Inflammatory macrophage treated with lipopolysaccharide for 1 hour (primary cell): Measurements from ENCODE around the gene IBSP.

ENCODE experiments used
- DNase-seq, 2 donors: peaks; one replicate each; pipeline ENCODE4 v3.0.0-alpha.2; 2020 to 2022

Gene IBSP, protein sequence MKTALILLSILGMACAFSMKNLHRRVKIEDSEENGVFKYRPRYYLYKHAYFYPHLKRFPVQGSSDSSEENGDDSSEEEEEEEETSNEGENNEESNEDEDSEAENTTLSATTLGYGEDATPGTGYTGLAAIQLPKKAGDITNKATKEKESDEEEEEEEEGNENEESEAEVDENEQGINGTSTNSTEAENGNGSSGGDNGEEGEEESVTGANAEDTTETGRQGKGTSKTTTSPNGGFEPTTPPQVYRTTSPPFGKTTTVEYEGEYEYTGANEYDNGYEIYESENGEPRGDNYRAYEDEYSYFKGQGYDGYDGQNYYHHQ

GRCh38 chr4:87799301-87800113 lies at the start of gene IBSP:
Gene IBSP, plus strand, starts transcription at chr4:87799554. Its CDS starts 2,808 bp downstream, at chr4:87802362.
- DNase-seq, result no peak

DNA sequence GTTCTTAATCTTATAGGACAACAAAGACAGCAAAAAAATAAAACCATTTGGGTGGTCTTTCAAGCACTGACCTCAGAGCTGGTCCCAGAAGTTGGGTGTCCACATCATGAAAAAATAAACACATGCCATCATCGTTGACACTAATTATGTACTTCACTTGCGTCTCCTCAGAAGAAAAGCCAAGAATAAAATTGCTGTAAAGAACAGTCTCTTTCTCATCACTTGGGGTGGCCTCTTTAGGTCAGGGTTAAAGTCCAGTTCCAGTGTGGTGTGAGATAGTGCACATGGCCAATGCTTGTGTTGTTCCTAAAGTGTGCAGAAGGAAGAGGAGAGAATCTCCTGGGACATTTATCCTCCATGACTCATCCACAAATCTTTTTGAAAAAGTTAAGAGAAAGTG lies 49.5 kb upstream of the IBSP start:
- DNase-seq, result no peak

DNA sequence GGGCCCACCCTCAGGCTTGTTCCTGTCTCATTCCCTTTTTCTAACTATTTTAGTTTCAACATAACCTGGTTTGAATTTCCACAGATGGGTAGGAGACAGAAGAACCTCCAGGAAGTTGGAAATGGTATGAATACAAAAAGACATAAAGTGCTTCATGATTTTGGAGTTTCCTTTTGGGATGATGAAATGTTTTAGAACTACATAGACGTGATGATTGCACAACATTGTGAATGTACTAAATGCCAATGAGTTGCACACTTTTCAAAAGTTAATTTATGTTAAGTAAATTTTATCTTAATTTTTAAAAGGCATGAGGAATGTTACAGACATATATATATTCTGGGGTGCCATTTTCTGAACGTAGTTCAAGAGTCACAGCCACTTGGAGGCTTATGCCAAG lies 41.1 kb upstream of the IBSP start:
- peak; percentile 25 to 39 for DNase-seq

GRCh38 chr4:87762311-87762710 lies 37.0 kb upstream of the IBSP start:
- peak in 1 of 2 donors; percentile 35 for DNase-seq

DNA sequence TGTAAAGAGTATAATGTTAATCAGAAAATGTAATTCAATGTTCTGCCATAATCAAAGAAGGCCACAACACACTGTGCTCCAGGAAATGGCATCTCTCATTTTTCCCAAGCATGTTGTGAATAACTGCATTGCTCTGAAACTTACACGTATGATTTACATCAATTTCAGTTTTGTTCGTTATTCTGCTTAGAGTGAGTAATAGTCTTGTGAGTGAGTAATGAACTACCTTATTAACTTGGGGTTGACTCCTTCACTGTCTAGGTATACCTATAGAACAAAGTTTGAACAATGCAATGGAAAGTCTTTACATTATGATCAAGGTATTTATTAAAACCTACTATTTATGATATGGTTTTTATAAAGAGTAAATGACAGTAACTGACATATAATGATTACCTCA lies 17.8 kb upstream of the IBSP start:
- DNase-seq, result no peak

DNA sequence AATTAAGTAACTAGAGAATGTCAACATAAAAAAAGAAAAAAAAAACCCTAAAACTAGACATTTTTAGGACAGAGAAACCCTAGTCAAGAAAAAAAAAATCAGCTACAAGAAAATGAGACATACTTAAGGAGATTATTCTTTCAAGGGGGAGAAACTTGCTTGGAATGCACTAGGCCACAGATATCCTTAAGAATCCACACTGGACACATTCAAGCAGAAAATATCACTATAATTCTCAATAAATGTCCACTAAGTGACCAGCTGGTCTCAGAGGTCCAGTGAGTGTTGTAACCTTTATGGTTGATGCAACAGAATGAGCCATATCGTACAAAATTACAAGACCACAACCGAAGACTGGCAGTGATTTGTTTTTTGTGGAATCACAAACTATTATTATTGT lies 15.6 kb upstream of the IBSP start:
- DNase-seq, result no peak

DNA sequence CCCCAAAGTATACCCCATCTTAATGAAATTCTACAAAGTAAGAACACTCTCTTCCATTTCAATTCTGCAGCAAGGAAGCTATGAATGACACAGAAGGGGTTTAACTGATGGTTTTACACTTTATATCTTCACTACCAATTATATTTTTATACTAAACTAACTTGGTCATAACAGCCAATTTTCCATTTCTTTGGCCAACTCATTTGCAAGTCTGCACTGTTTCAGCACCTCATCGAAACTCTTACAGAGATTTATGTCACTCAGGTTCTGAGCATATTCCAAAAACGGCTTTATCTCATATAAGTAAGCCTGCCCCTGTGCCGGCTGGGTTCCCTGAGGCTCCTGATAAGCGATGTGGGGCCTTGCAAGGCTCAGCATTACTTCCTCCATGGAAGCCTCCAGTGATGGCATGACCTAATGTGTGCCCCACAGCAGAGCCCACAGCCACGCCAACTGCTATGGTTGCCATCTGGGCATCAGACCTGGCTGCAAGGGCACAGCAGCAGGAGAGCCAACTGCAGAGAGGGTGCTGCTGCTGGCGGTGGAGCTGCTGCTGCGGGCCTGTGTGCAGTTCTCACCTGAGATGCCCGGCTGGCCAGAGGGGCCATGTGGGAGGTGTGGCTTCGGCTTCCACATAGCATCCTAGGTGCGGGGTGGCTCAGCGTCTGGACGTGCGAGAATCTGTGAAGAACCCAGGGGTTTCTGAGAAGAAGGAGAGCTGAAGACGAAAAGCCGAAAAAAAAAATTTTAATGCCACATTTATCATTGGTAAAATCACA lies 13.4 kb upstream of the IBSP start:
- DNase-seq, result no peak

DNA sequence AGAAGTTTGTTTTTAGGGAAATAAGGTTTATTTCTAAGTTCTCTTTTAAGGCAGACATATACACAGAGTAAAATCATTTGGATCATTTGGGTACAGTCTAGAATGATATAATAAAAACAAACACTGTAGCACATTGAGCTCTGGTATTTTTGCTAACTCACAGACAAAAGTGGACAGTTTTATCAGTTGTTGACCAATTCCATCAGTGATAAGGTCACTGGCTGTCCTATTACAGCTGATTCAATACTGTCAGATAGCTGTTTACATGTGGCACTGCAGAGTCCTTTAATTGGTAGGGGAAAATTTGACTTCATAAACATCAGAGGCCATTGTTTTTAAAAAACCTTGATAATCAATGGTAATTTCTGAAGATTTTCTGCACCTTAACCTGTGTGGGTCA lies 3.5 kb downstream of the IBSP start:
- DNase-seq, result no peak

DNA sequence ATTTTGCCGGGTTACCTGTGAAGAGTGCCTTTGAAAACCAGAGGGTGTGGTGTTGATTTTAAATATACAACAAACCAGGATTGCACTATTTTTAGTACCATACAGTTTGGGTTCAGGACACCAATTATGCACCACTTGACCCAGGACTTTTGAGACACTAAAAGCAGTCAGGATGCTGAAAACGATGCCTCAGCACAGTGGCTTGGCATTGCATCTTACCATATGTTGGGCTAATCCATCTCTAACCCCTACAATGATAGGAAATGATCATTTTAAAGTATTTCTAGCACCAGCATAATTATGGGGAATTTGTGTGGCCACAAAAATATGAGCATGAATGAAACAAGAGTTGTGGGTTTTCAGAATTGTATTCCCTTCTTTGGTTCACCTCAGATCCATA lies 4.1 kb downstream of the IBSP start:
- DNase-seq, result no peak

- no peak for DNase-seq
Observed at GRCh38 chr4:87804871-87805270, 5.5 kb downstream of the IBSP start.

- peak; percentile 41 to 42 for DNase-seq
Observed at GRCh38 chr4:87805971-87806370, 6.6 kb downstream of the IBSP start.

DNA sequence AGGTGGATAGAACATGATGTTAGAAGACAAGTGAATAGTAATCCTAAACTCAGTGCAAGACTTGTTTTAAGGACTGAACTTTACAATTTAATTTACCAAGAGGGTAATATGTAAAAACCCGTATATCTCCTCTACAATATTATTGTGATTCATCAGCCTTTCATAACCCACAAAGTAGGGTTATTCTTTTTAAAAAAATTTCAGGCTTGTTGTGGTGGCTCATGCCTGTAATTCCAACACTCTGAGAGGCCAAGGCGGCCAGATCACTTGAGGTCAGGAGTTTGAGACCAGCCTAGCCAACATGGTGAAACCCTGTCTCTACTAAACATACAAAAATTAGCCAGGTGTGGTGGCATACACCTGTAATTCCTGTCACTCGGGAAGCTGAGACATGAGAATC lies 7.2 kb downstream of the IBSP start:
- no peak for DNase-seq

DNA sequence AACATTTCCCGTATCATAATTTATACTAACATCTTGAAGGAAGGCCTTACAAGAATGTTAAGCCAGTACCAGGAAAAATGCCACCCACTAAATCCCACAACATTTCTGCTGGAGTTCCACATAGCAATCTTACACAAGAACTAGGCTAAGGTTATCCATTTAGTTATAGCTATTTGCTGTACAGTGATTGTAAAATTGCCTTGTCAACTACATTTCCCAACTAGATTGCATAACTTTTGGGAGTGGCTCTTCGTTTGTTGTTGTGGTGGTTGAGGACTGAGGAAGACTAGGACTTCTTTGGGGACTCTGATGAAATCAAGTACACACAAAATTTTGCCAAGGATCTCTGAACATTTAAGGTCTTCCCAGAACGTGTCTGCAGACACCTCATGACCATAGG lies 8.0 kb downstream of the IBSP start:
- peak; percentile 76 to 83 for DNase-seq

- DNase-seq, result no peak
Observed at GRCh38 chr4:87811977-87812376, 12.6 kb downstream of the IBSP start.

- no peak for DNase-seq
Observed at GRCh38 chr4:87819281-87819919, 20.0 kb downstream of the IBSP start.

GRCh38 chr4:87823200-87823599 lies 23.8 kb downstream of the IBSP start:
- DNase-seq, result no peak

- no peak for DNase-seq
Observed at GRCh38 chr4:87823724-87824123, 24.4 kb downstream of the IBSP start.

GRCh38 chr4:87824352-87824751 lies 25.0 kb downstream of the IBSP start:
- no peak for DNase-seq

- no peak for DNase-seq
Observed at GRCh38 chr4:87832669-87833068, 33.3 kb downstream of the IBSP start, which contains the start of gene MEPE. Gene MEPE, plus strand, starts transcription at chr4:87832969. Its CDS starts 1,746 bp downstream, at chr4:87834715.

- DNase-seq, result no peak
Observed at GRCh38 chr4:87834401-87834800, 35.0 kb downstream of the IBSP start.

DNA sequence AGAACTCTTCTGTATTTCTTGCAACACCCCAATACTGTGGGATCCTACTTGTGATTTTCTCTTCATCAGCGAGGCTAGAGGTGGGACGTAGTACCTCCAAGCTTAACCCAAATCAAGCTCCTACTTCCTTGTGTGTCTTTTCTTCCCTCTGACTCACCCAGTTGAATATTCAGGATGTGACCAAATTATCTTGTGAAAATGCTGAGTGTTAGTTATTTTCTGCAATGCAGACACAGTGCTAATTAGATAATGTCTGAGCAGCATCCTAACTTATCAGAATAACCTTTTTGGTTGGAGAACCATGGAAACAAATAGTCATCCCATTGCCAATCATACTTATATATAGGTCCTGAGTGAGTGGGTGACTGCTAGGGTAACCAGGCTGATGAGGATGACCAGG lies 35.8 kb downstream of the IBSP start:
- DNase-seq, result no peak

DNA sequence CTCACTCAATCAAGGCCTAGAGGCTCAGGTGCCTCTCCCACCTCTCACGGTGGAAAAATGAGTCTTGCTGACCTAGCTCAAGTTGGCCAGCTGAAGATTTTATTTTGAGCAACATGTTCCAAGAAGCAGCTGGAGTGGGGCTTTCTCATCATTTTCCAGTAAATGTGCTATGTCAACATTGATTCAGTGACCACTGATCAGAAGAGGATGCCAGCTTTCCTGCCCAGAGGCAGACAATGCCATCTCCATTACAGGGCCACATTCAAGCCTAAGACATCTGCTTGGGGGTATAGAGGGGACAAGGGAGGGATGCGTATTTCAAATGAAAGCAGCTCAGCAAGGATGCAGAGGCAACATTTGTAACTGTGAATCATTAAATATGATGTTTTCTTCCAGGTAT lies 36.4 kb downstream of the IBSP start:
- no peak for DNase-seq

GRCh38 chr4:87838205-87838604 lies 38.9 kb downstream of the IBSP start:
- no peak for DNase-seq
